EH (cell line): Measurements from ENCODE around the gene ZRANB1.

Experiments
- DNase-seq: peaks from one replicate; pipeline ENCODE4 v3.0.0-alpha.2; 2015; ENCODE audit warnings: low read depth

ZRANB1 gene

DNA sequence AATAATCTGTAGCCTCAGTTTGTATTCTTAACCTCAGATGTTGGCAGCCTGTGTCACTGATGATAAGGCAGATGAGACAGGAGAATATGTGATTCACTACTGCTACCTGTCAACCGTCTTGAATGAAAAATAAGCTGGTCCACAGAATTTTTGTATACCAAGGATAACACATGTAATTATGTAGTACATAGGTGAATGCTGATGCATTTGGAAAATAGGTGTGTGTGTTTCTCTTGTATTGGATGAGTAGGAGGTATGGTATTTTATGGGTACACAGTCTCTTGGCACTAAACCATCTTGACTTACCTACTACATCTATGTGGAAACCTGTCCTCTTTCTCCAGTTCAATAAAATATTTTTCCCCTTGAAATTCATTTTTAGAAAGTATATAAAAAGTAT, 20.7 kb upstream of the ZRANB1 start:
- DNase-seq: no peak

DNA sequence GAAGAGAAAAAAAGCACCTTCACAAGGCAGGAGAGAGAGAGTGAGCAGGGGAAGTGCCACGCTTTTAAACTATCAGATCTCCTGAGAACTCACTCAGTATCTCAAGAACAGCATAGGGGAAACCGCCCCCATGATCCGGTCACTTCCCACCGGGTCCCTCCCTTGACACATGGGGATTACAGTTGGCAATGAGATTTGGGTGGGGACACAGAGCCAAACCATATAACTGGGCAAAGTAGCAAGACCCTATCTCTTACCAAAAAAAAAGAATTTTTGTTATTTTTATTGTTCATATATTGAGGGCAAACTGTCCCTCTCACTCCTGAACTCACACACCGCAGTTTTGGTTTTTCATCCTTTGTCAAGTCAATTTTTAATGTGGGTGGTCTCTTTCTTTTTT, 18.2 kb upstream of the ZRANB1 start:
- DNase-seq: no peak

DNA sequence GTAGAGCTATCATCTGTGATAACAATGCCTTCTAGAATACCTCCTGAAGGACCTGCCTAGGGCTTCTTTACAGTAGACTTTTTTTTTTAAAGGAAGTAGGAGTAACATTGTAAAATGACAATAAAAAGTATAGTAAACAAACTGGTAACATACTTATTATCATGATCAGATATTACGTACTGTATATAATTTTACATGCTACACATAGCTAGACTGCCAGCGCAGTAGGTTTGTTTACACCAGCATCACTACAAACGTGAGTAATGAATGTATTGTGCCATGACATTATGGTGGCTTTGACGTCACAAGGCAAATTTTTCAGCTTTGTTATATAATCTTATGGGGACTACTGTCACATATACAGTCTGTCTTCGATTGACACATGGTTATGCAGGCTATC, 15.4 kb upstream of the ZRANB1 start:
- no peak for DNase-seq

GRCh38 chr10:124928087-124928486, 13.8 kb upstream of the ZRANB1 start:
- DNase-seq: no peak

DNA sequence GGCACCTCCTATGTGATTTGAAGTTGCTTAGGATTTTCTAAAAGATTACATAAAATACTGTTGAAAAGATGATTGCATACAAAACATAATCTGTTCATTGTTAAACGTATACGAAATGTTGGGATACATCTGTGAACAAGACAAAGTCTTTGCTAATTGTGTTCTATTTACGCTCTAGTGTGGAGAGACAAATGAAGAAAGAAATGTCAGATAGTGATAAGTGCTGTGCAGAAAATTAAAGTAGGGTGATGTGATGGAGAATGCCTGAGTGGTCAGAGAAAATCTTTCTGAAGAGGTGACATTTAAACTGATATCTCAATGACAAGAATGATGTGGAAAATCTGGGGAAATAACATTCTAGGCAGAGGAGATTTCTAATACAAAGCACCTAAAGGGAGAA, 13.4 kb upstream of the ZRANB1 start:
- no peak for DNase-seq

DNA sequence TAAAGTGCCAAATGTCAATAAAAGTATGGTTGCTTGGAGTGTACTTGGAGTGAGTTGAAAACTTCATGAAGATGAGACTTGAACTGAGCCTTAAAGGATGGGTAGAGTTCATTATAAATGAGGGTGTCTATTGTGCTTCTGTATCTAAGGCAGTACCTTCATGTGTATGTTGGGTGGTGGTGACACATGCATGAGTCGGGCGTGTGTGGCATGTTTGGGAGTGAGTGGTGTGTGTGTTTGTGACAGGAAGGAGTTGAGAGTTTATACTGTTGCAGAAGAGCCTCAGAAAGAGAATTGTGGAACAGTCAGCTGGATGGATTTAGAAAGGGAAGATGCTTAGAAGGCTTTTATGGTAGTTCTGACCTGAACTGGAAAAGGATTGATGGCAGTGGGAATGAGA, 6.0 kb upstream of the ZRANB1 start:
- peak; percentile 39 for DNase-seq

DNA sequence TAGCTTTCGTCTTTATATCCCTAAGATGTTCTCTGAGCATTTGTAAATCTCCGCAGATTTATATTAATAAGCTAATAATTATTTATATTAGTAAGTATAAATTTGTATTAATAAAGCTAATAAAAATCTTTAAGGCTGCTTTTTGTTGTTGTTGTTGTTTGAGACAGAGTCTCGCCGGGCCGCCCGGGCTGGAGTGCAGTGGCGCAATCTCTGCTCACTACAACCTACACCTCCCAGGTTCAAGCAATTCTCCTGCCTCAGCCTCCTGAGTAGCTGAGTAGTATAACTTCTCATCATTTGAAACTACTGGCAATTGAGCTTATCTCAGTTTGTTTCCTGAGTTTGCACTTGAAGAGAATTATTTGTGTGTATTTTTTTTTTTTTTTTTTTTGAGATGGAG, 5.1 kb upstream of the ZRANB1 start:
- no peak for DNase-seq

DNA sequence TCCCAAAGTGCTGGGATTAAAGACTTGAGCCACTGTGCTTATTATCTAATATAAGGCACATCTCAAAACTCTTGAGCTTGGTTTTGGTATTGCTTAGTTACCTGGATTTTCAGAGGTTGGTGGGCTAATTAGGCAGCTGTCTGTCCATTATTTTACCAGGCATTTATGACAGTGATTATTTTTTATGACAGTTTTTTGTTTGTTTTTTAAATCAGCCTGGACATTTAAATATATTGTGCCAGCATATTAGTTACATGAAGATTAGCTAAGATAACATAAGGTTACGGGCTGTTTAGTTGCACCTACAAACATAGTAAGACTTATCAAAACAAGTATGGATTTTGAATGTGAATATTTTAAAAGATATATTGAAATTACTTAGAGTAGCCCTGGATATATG, 2.6 kb upstream of the ZRANB1 start:
- DNase-seq: no peak

- DNase-seq: no peak
Observed at GRCh38 chr10:124942317-124943169, 620 bp downstream of the ZRANB1 start.

- DNase-seq: peak; percentile 80
Observed at GRCh38 chr10:124943301-124944092, 1.6 kb downstream of the ZRANB1 start.

DNA sequence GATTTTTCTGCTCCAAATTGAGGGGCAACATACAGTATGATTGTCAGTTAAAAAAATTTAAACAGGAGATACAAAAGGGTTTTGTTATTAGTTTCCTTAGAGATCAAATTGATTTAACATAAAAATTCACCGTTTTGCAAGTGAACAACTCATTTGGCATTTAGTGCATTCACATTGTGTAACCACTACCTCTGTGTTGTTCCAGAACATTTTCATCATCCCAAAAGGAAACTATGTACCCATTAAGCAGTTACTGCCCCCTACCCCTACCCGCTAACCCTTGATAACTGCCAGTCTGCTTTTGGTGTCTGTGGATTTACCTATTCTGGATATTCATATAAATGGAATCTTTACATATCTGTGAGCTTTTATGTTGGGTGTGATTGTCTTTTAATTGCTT, 3.1 kb downstream of the ZRANB1 start:
- peak; percentile 47 for DNase-seq

DNA sequence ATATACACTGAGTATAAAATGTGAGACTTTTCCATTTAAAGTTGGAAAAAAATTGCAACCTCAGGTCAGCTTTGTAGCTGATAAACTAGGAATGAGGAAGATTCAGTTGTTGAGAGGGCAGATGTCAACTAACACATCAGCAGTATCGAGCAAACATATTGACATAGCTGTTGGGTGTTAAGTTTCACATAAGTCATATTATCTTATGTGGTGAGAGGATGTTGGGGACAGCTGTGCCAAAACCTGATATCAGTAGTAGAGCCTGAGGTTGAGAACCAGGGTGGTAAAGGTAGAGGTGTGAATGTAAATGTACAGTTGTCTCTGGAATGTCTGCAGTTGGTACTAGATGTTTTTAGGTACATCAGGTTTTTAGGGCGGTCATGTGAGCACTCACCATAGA, 5.0 kb downstream of the ZRANB1 start:
- no peak for DNase-seq

DNA sequence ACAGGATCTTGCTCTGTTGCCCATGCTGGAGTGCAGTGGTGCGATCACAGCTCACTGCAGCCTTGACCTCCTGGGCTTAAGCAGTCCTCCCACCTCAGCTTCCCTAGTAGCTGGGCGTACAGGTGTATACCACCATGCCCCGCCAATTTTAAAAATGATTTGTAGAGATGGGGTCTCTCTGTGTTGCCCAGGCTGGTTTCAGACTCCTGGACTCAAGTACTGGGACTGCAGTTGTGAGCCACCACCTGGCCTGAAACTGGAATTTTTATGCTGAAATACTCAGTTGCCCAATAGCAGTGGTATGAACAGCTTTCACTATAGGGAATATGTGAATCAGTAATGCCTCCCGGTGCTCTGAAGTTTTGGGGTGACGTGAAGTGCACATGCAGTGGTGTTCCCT, 7.6 kb downstream of the ZRANB1 start:
- DNase-seq: peak; percentile 14

- no peak for DNase-seq
Observed at GRCh38 chr10:124952123-124952522, 10.2 kb downstream of the ZRANB1 start.

- DNase-seq: no peak
Observed at GRCh38 chr10:124953421-124953820, 11.5 kb downstream of the ZRANB1 start.

- no peak for DNase-seq
Observed at GRCh38 chr10:124955243-124955642, 13.3 kb downstream of the ZRANB1 start.

GRCh38 chr10:124955868-124956267, 13.9 kb downstream of the ZRANB1 start:
- no peak for DNase-seq

GRCh38 chr10:124956764-124957163, 14.8 kb downstream of the ZRANB1 start:
- DNase-seq: no peak

DNA sequence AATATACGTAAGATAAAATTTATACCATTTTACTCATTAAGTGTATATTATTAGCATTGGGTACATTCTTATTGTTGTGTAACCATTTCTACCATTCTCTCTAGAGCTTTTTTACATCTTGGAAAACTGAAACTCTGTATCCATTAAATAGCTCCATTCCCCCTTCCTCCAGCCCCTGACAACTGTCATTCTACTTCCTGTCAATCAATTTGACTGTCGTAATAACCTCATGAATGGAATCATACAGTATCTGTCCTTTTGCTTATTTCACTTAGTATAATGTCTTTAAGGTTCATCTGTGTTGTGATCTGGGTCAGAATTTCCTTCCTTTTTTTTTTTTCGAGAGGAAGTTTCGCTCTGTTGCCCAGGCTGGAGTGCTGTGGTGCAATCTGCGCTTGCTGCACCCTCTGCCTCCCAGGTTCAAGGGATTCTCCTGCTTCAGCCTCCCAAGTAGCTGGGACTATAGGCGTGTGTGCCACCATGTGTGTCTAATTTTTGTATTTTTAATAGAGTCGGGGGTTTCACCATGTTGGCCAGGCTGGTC, 15.6 kb downstream of the ZRANB1 start:
- DNase-seq: no peak

DNA sequence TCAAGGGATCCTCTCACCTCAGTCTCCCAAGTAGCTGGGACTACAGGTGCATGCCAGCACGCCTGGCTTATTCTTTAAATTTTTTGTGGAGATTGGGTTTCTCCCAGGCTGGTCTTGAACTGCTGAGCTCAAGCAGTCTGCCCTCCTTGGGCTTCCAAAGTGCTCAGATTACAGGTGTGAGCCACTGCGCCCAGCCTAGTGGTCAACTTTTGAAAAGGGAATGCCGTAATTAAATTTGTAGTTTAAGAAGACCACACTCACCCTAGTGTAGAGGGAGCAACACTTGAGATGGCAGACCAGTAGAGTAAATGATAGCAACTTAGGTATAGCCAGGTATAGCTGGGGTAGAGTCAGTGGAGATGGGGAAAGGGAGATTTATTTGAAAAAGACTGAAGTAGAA, 17.6 kb downstream of the ZRANB1 start:
- no peak for DNase-seq

GRCh38 chr10:124961248-124961570, 19.3 kb downstream of the ZRANB1 start:
- peak; percentile 30 for DNase-seq

DNA sequence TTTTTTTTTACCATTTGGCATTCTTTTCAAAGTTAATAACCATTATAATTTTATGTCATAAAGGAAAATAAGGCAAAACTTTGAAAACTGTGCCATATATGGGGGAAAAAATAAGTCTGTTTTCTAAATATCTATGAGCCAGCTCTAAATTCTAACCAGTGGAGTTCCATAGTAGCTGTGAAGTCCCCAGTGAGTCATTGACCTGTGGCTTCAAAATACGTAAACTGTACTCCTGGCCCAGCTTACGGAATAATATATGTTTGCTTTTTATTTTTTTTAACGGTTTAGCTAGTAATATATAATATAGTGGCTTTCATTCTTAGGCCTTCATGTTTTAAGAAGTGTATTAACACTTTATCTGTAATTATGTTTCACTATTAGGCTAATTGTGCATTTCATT, 20.5 kb downstream of the ZRANB1 start:
- DNase-seq: no peak
